GM23338 (cell line): ENCODE results near the gene LIN54. TPM values are rescaled to one million over a fixed set of nuclear protein-coding genes. Genes with fewer than 3 reads are reported as not detected.

Experiments
- ATAC-seq: fragments of 200-7000 bp; cut with Tn5 transposase; 3 replicates; pipeline ENCODE4 v1.9.1; 2020
- DNase-seq: peaks from one replicate; pipeline ENCODE4 v3.0.0-alpha.2; 2015; ENCODE audit warnings: low spot score
- H2AFZ ChIP-seq: fragments of 200-600 bp; sonication (generic); 2 replicates; pipeline ENCODE4 v1.8.0; 2016; ENCODE audit warnings: antibody characterized with exemption, mild to moderate bottlenecking, moderate library complexity
- H3F3A ChIP-seq: fragments of 200-600 bp; sonication (generic); replicated peaks from 2 replicates; pipeline ENCODE4 v1.8.0; 2017; ENCODE audit warnings: antibody characterized with exemption, mixed run types, low read depth
- H3K27ac ChIP-seq: fragments of 200-600 bp; sonication (generic); 2 replicates; pipeline ENCODE4 v1.6.1; 2016; ENCODE audit warnings: low read depth
- H3K27me3 ChIP-seq: fragments of 200-600 bp; sonication (generic); 2 replicates; pipeline ENCODE4 v1.8.0; 2016; ENCODE audit warnings: mild to moderate bottlenecking, mixed run types, moderate library complexity; ENCODE audit not compliant: insufficient read depth
- H3K36me3 ChIP-seq: fragments of 200-600 bp; sonication (generic); 2 replicates; pipeline ENCODE4 v1.8.0; 2016; ENCODE audit warnings: mild to moderate bottlenecking; ENCODE audit not compliant: insufficient read depth
- H3K4me1 ChIP-seq: fragments of 200-600 bp; sonication (generic); 2 replicates; pipeline ENCODE4 v1.8.0; 2016; ENCODE audit warnings: mild to moderate bottlenecking, moderate library complexity; ENCODE audit not compliant: insufficient read depth
- H3K4me2 ChIP-seq: fragments of 200-600 bp; sonication (generic); 2 replicates; pipeline ENCODE4 v1.7.1; 2017; ENCODE audit warnings: mixed run types
- H3K4me3 ChIP-seq: fragments of 200-600 bp; sonication (generic); 2 replicates; pipeline ENCODE4 v1.6.1; 2016; ENCODE audit warnings: mixed run types
- H3K79me2 ChIP-seq: fragments of 200-600 bp; sonication (generic); replicated peaks from 2 replicates; pipeline ENCODE4 v1.8.0; 2017; ENCODE audit warnings: mild to moderate bottlenecking; ENCODE audit not compliant: insufficient read depth
- H3K9me2 ChIP-seq: fragments of 200-600 bp; sonication (generic); 2 replicates; pipeline ENCODE4 v1.8.0; 2017; ENCODE audit not compliant: insufficient read depth
- H4K20me1 ChIP-seq: fragments of 200-600 bp; sonication (generic); replicated peaks from 2 replicates; pipeline ENCODE4 v1.8.0; 2017; ENCODE audit warnings: mild to moderate bottlenecking; ENCODE audit not compliant: insufficient read depth
- H3K27ac Mint-ChIP-seq: 2 replicates; pipeline ENCODE4 v1.8.0; 2020; ENCODE audit warnings: inconsistent platforms, mild to moderate bottlenecking, moderate library complexity, mixed read lengths
- H3K27me3 Mint-ChIP-seq: 3 replicates; pipeline ENCODE4 v1.8.0; 2022; ENCODE audit warnings: low read depth, mild to moderate bottlenecking, moderate library complexity, mixed read lengths, inconsistent platforms; ENCODE audit not compliant: insufficient read depth, poor library complexity
- H3K36me3 Mint-ChIP-seq: 3 replicates; pipeline ENCODE4 v1.8.0; 2021; ENCODE audit warnings: low read depth, mild to moderate bottlenecking, inconsistent platforms, moderate library complexity, mixed read lengths
- H3K4me1 Mint-ChIP-seq: 3 replicates; pipeline ENCODE4 v1.8.0; 2020; ENCODE audit warnings: mild to moderate bottlenecking, inconsistent platforms, mixed read lengths
- H3K4me3 Mint-ChIP-seq: 3 replicates; pipeline ENCODE4 v1.8.0; 2021; ENCODE audit warnings: moderate library complexity, mild to moderate bottlenecking, inconsistent platforms, mixed read lengths
- H3K9me3 Mint-ChIP-seq: 3 replicates; pipeline ENCODE4 v1.8.0; 2020; ENCODE audit warnings: moderate library complexity, mild to moderate bottlenecking, inconsistent platforms, mixed read lengths
- CREB1 ChIP-seq: fragments of 250-450 bp; sonication (Bioruptor Pico); IDR thresholded peaks from 2 replicates; pipeline ENCODE4 v1.5.0; 2020; ENCODE audit warnings: low read depth, mild to moderate bottlenecking, moderate library complexity
- CTCF ChIP-seq, 2 experiments: fragments of 200-600 bp in 1 of 2; sonication (generic) in 1 of 2; conservative IDR thresholded peaks; 2 replicates each; pipeline versions ENCODE4 v1.5.1 to v1.6.1; 2016 to 2017; ENCODE audit warnings: antibody characterized with exemption in 2 of 2, low read depth in 2 of 2, mild to moderate bottlenecking in 2 of 2, moderate library complexity in 1 of 2
- ETS1 ChIP-seq: IDR thresholded peaks from 2 replicates; pipeline ENCODE4 v1.6.1; 2016; ENCODE audit warnings: antibody characterized with exemption
- EZH2 ChIP-seq: fragments of 200-600 bp; sonication (generic); IDR thresholded peaks from one replicate; pipeline ENCODE4 v1.8.0; 2017; ENCODE audit warnings: antibody characterized with exemption, mild to moderate bottlenecking, low read depth; ENCODE audit not compliant: unreplicated experiment
- EZH2phosphoT487 ChIP-seq: fragments of 200-600 bp; sonication (generic); IDR thresholded peaks from one replicate; pipeline ENCODE4 v1.8.1; 2018; ENCODE audit warnings: antibody characterized with exemption; ENCODE audit not compliant: unreplicated experiment
- JUNB ChIP-seq: IDR thresholded peaks from one replicate; pipeline ENCODE4 v1.6.1; 2016; ENCODE audit warnings: antibody characterized with exemption; ENCODE audit not compliant: unreplicated experiment
- NANOG ChIP-seq: IDR thresholded peaks from 2 replicates; pipeline ENCODE4 v1.6.1; 2016; ENCODE audit warnings: antibody characterized with exemption, borderline replicate concordance
- STAT1 ChIP-seq: IDR thresholded peaks from one replicate; pipeline ENCODE4 v1.6.1; 2016; ENCODE audit warnings: antibody characterized with exemption; ENCODE audit not compliant: unreplicated experiment
- ZNF331 ChIP-seq: fragments of 250-450 bp; sonication (Bioruptor Pico); IDR thresholded peaks from 2 replicates; pipeline ENCODE4 v1.5.0; 2020; ENCODE audit warnings: low read depth, mild to moderate bottlenecking, moderate library complexity
- ZNF462 ChIP-seq: fragments of 250-450 bp; sonication (Bioruptor Pico); IDR thresholded peaks from 2 replicates; pipeline ENCODE4 v1.5.0; 2020; ENCODE audit warnings: mild to moderate bottlenecking, moderate library complexity
- polyA plus RNA-seq: library from polyadenylated mRNA; unstranded; fragments of >200 nt; fragmentation: Nextera tagmentation; extraction: Ambion mirVana; gene quantifications from 2 replicates; pipeline ENCODE4 v1.2.1, GENCODE V29; 2016
- total RNA-seq: library from RNA; depleted of rRNA; stranded (reverse); fragments of >200 nt; shearing (Covaris generic); gene quantifications from 2 replicates; pipeline ENCODE4 v1.2.3, GENCODE V29; 2014

The LIN54 gene
- total and polyA plus RNA-seq, 2 experiments from 2014 or later, result 4.0 to 11.2 TPM

- no peak overlapping the region for H3K4me3 ChIP-seq
- no peaks in the 10 kb centered on the region for H3K9me2 ChIP-seq
- no peak overlapping the region for H2AFZ ChIP-seq
- DNase-seq, result no peak
- no peaks in the 10 kb centered on the region; the same call in 1 of the 2 replicates for H4K20me1 ChIP-seq
- TF ChIP-seq JUNB, result no peak
- Mint-ChIP-seq H3K27ac (no peak overlapping the region), H3K36me3 (peaks cover 17% of the 10 kb centered on the region), H3K4me1 (no peaks in the 10 kb centered on the region), H3K27me3 (peaks cover 2% of the 10 kb centered on the region), H3K4me3 (no peak overlapping the region), H3K9me3 (no peaks in the 10 kb centered on the region)
- no peak overlapping the region for H3K27ac ChIP-seq
- peaks cover 42% of the 10 kb centered on the region for H3K79me2 ChIP-seq
- peaks cover 5% of the 10 kb centered on the region for H3F3A ChIP-seq
- H3K4me1 ChIP-seq, result no peaks in the 10 kb centered on the region
- no peaks in the 10 kb centered on the region for H3K27me3 ChIP-seq
- no peak for ATAC-seq
- H3K4me2 ChIP-seq, result no peak overlapping the region
- H3K36me3 ChIP-seq, result peaks cover 28% of the 10 kb centered on the region
Measured at GRCh38 chr4:82903737-82904136, 106.9 kb downstream of the LIN54 start.

GRCh38 chr4:82901183-82901718 lies 109.4 kb downstream of the LIN54 start:
- H3F3A ChIP-seq, result peaks cover 9% of the 10 kb centered on the region
- peak overlapping the region; percentile 87 for H2AFZ ChIP-seq
- H3K9me2 ChIP-seq, result no peaks in the 10 kb centered on the region
- Mint-ChIP-seq H3K4me1 (peaks cover 8% of the 10 kb centered on the region), H3K4me3 (no peak overlapping the region), H3K27me3 (peaks cover 2% of the 10 kb centered on the region), H3K36me3 (peaks cover 16% of the 10 kb centered on the region), H3K27ac (no peak overlapping the region), H3K9me3 (no peaks in the 10 kb centered on the region)
- H3K4me3 ChIP-seq, result peak overlapping the region; percentile 86
- H3K27ac ChIP-seq, result peak overlapping the region; percentile 91
- peaks cover 67% of the 10 kb centered on the region for H3K79me2 ChIP-seq
- H3K36me3 ChIP-seq, result peaks cover 32% of the 10 kb centered on the region
- H3K27me3 ChIP-seq, result no peaks in the 10 kb centered on the region
- 0 out of 2 replicates have a peak, but pooled peaks cover 4% of the 10 kb centered on the region for H3K4me1 ChIP-seq
- ATAC-seq (no peak), DNase-seq (no peak)
- H3K4me2 ChIP-seq, result peak overlapping the region; percentile 92
- H4K20me1 ChIP-seq, result peaks cover 22% of the 10 kb centered on the region
- no peak for TF ChIP-seq CREB1 (CRISPR knock-in tag)
- no peak for TF ChIP-seq ETS1
- no peak for TF ChIP-seq ZNF462 (CRISPR knock-in tag)
- TF ChIP-seq JUNB, result no peak
- TF ChIP-seq NANOG, result no peak
- no peak for TF ChIP-seq EZH2phosphoT487
- no peak for TF ChIP-seq STAT1
- no peak for TF ChIP-seq ZNF331 (CRISPR knock-in tag)
- no peak for TF ChIP-seq CTCF (conservative IDR thresholded peaks at IDR 0.05; ENCODE audit: low read depth in 2 of 2)
- no peak for TF ChIP-seq EZH2
